Gastroesophageal sphincter (tissue), 3 donors: ENCODE results near the gene USP54.

Experiments used
- POLR2A ChIP-seq, 2 donors: fragments of 450-650 bp; IDR thresholded peaks; one replicate each; pipeline ENCODE4 v1.6.1; 2017; ENCODE audit warnings: antibody characterized with exemption in 2 of 2, mild to moderate bottlenecking in 2 of 2, moderate library complexity in 1 of 2
- POLR2AphosphoS5 ChIP-seq: sonication (generic); formaldehyde crosslinking; IDR thresholded peaks from one replicate; pipeline ENCODE4 v1.6.1; 2017; ENCODE audit warnings: antibody characterized with exemption
- TF ChIP-seq, protein P1 (sequence below), 4 experiments: fragments of 200-600 bp in 2 of 4; fragments of 450-650 bp in 2 of 4; sonication (generic) in 1 of 4; IDR thresholded peaks; one replicate each; pipeline ENCODE4 v1.5.1; 2017 to 2019; ENCODE audit warnings: antibody characterized with exemption in 4 of 4, mild to moderate bottlenecking in 2 of 4, moderate library complexity in 2 of 4

DNA sequence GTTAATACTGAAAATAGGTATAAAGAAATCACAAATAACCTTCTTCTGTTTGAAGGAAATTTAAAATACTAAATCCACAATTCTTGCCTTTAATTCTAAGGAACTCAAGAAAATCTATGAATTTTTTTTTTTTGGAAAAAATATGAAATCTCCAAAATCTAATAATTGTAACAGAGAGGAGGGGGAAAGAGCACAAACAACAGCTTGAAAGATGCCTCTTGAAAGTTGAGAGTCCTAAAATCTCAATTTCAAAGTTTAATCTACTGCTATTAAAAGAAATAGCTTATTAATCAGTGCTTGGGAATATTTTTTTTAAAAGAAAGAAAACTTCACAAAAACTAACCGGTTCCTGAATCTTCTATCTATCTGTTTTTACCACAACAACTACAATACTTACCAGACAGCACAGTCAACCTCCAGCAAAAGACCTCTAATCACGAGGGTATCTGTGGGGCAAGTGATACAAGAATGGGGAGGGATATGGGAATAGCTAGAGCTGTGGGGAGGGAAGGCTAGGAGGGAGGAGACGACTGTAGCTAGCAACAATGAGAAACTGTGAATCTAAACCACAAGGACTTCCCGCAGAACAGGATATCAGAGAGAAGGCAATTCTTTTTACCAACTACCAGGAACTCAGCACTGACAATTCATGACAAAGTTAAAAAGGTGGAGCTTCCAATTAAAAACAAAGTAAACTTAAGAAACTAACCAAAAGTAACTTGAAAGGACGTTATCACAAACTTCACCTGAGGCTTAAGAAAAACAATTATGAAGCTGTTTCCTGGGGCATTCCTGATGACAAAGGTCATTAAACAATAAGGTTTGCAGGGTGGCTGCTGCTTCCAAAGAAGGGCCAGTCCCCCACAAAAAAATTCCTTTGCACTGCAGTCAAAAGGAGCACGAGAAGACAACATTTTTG lies at the start of gene USP54:
- TF ChIP-seq POLR2A (IDR thresholded peaks at IDR 0.05) (no peak), POLR2AphosphoS5 (no peak)
- TF ChIP-seq, protein P1, sequence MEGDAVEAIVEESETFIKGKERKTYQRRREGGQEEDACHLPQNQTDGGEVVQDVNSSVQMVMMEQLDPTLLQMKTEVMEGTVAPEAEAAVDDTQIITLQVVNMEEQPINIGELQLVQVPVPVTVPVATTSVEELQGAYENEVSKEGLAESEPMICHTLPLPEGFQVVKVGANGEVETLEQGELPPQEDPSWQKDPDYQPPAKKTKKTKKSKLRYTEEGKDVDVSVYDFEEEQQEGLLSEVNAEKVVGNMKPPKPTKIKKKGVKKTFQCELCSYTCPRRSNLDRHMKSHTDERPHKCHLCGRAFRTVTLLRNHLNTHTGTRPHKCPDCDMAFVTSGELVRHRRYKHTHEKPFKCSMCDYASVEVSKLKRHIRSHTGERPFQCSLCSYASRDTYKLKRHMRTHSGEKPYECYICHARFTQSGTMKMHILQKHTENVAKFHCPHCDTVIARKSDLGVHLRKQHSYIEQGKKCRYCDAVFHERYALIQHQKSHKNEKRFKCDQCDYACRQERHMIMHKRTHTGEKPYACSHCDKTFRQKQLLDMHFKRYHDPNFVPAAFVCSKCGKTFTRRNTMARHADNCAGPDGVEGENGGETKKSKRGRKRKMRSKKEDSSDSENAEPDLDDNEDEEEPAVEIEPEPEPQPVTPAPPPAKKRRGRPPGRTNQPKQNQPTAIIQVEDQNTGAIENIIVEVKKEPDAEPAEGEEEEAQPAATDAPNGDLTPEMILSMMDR (IDR thresholded peaks at IDR 0.05): no peak
